ENCODE results near the gene MTM1.

MTM1 gene

DNA sequence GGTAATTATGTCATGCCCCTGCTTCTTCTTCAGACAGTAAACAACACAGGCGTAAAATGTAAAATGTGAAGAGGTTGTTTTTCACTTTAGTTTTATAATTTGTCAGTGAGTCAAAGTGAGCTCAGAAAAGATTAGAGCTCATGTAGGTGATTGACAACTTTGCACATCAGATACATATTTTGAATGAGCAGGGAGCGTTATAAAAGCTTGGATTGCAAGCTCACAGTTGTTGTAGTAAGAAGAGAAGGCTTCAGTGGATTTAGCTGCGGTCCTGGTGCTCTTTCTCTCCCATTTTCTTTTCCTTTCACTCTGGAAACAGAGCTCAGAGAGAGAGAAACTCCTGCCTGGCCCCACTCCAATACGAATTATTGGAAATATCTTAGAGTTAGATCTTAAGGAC is 151.2 kb downstream of the MTM1 start:
- H3K4me3 ChIP-seq (ENCODE audit: low read length): no peak overlapping the region
- DNase-seq (ENCODE audit: low read depth): no peak
- TF ChIP-seq CTCF (conservative IDR thresholded peaks at IDR 0.05; ENCODE audit: low read length): no peak
